Tibial nerve (tissue), 4 donors: ENCODE measurements around the gene TBXAS1. TPM values are rescaled to one million over a fixed set of nuclear protein-coding genes. Genes with fewer than 3 reads are reported as not detected.

Experiments
- DNase-seq, 2 donors: peaks; one replicate each; pipeline ENCODE4 v3.0.0-alpha.2; 2019; ENCODE audit warnings: low spot score in 2 of 2
- H3K27ac ChIP-seq, 4 donors: fragments of 200-600 bp; sonication (generic) in 3 of 4; one replicate each; pipeline ENCODE4 v1.5.1; 2017 to 2019; ENCODE audit warnings: mild to moderate bottlenecking in 1 of 4
- H3K27me3 ChIP-seq, 2 donors: fragments of 200-600 bp; sonication (generic) in 1 of 2; one replicate each; pipeline versions ENCODE4 v1.5.1 to v1.6.0; 2017 to 2019
- H3K36me3 ChIP-seq, 3 donors: fragments of 200-600 bp; sonication (generic); one replicate each; pipeline ENCODE4 v1.5.1; 2018 to 2019
- H3K4me1 ChIP-seq, 4 donors: fragments of 200-600 bp; sonication (generic) in 3 of 4; one replicate each; pipeline ENCODE4 v1.5.1; 2017 to 2019
- H3K4me3 ChIP-seq, 4 donors: fragments of 200-600 bp; sonication (generic) in 3 of 4; one replicate each; pipeline ENCODE4 v1.5.1; 2017 to 2019; ENCODE audit warnings: mild to moderate bottlenecking in 1 of 4, moderate library complexity in 1 of 4
- H3K9me3 ChIP-seq, 4 donors: fragments of 200-600 bp; sonication (generic) in 3 of 4; one replicate each; pipeline ENCODE4 v1.5.1; 2017 to 2019
- CTCF ChIP-seq, 5 experiments: fragments of 200-600 bp in 3 of 5; fragments of 450-650 bp in 2 of 5; sonication (generic) in 3 of 5; IDR thresholded peaks; one replicate each; pipeline ENCODE4 v1.5.1; 2016 to 2019; ENCODE audit warnings: antibody characterized with exemption in 5 of 5, mild to moderate bottlenecking in 3 of 5, moderate library complexity in 2 of 5
- EP300 ChIP-seq, 2 donors: sonication (generic); formaldehyde crosslinking; IDR thresholded peaks; one replicate each; pipeline ENCODE4 v1.6.1; 2017; ENCODE audit warnings: antibody characterized with exemption in 2 of 2, mild to moderate bottlenecking in 1 of 2
- POLR2A ChIP-seq, 2 donors: fragments of 450-650 bp; IDR thresholded peaks; one replicate each; pipeline ENCODE4 v1.6.1; 2017; ENCODE audit warnings: antibody characterized with exemption in 2 of 2, mild to moderate bottlenecking in 2 of 2, moderate library complexity in 2 of 2
- WGBS, 2 donors: methylation state at CpG; one replicate each; pipeline ENCODE4 v1.1.5; 2018; 5-methylcytosine and 5-hydroxymethylcytosine counted together
- total RNA-seq, 4 donors: library from RNA; depleted of rRNA; stranded (reverse); fragments of >200 nt; gene quantifications; one replicate each; pipeline ENCODE4 v1.1.0, GENCODE V29; 2016

TBXAS1 gene
- total RNA-seq, 4 donors from 2014 or later = 19.0 to 80.4 (median 30.5) TPM

DNA sequence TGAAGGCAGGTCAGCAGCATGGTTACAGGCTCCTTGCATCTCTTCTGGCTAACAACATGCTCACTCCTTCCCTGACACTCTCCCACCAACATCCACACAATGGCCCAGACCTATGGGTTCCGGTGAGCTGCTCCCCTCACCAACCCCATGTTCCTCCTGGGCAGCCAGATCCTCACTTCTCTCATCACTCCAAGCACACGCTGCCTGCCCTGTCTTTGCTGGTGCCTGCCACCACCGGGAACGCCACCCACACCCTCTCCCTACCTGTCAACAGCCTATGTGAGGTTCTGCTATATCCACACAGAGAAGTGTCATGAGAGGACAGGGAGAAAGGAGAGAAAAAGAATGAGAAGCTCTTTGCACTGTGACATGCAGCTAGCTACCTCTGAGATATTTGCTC, 219.1 kb downstream of the TBXAS1 start:
- DNase-seq = no peak
- Histone ChIP-seq H3K27ac (no peak overlapping the region), H3K4me3 (no peak overlapping the region), H3K27me3 (no peaks in the 10 kb centered on the region), H3K36me3 (peaks cover 0 to 68% (median 0%) of the 10 kb centered on the region in 3 donors), H3K4me1 (peaks cover 0 to 12% (median 0%) of the 10 kb centered on the region in 4 donors), H3K9me3 (no peaks in the 10 kb centered on the region)
- no peak for TF ChIP-seq CTCF (IDR thresholded peaks at IDR 0.05)
- TF ChIP-seq EP300 (IDR thresholded peaks at IDR 0.05) = no peak
- no peak for TF ChIP-seq POLR2A (IDR thresholded peaks at IDR 0.05)
- 94 to 96% methylated on average over 4 of the region's 4 CpGs for WGBS, 2 donors

DNA sequence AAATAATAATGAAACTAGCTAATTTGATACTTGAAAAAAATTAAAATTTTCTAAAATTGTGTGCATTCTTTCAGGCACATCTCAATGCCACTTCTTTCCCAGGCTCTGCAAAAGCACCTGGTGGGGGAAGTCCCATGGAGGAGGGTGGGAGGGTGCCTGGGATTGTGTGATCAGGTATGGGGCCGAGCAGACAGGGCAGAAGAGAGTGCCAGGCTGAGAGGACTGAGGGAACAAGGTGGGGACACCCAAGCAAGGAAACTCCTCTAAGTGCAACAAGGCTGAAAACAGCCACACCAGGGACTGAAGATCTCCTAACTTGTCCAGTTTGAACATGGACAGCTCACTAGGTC, 219.9 kb downstream of the TBXAS1 start:
- no peaks in the 10 kb centered on the region for H3K27me3 ChIP-seq
- WGBS, 2 donors = 68 to 71% methylated on average over 1 of the region's 1 CpG
- no peak for DNase-seq
- peaks cover 0 to 12% (median 0%) of the 10 kb centered on the region in 4 donors for H3K4me1 ChIP-seq
- no peaks in the 10 kb centered on the region for H3K9me3 ChIP-seq
- H3K36me3 ChIP-seq = peaks cover 0 to 64% (median 0%) of the 10 kb centered on the region in 3 donors
- no peak overlapping the region for H3K4me3 ChIP-seq
- TF ChIP-seq POLR2A (IDR thresholded peaks at IDR 0.05) (no peak), CTCF (IDR thresholded peaks at IDR 0.05) (no peak), EP300 (IDR thresholded peaks at IDR 0.05) (no peak)
- H3K27ac ChIP-seq = no peak overlapping the region

DNA sequence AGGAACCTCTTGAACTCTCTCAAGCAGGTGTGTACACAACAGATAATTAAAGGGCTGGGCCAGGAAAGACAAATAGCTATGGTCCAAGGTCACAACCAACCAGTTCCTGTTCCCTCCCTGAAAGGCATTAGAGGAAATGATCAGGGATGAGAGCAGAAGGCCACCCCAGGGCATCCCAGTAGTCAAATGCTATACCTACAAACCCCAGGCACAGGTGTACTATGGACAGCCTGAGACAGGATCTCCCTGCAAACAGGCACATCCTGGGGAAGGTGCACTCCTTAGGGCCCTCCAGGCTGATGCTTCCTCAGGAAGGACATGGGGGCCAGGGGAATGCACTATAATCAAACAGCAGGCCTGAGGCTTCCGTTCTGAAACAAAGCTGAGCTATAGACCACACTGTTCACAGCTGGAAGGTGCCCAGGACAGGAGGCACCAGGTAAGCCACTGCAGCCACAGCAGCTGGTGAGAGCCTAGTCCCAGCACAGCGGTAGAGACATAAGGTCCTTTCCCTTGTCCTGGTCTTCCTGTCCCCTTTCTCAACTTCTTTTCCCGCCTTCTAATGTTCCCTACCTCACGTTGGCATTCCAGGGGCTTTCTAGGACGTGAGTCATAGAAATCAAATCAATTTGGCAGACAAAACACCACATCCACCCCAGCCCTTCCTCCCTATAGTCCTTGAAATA, 220.4 kb downstream of the TBXAS1 start:
- no peak for TF ChIP-seq CTCF (IDR thresholded peaks at IDR 0.05)
- no peak for TF ChIP-seq EP300 (IDR thresholded peaks at IDR 0.05)
- TF ChIP-seq POLR2A (IDR thresholded peaks at IDR 0.05) = no peak
- DNase-seq = no peak
- Histone ChIP-seq H3K36me3 (peaks cover 0 to 64% (median 0%) of the 10 kb centered on the region in 3 donors), H3K27ac (peak overlapping the region in 1 of 4 donors; percentile 49), H3K9me3 (no peaks in the 10 kb centered on the region), H3K27me3 (no peaks in the 10 kb centered on the region), H3K4me3 (no peak overlapping the region), H3K4me1 (peaks cover 0 to 12% (median 0%) of the 10 kb centered on the region in 4 donors)
- 64 to 73% methylated on average over 5 of the region's 5 CpGs for WGBS, 2 donors

DNA sequence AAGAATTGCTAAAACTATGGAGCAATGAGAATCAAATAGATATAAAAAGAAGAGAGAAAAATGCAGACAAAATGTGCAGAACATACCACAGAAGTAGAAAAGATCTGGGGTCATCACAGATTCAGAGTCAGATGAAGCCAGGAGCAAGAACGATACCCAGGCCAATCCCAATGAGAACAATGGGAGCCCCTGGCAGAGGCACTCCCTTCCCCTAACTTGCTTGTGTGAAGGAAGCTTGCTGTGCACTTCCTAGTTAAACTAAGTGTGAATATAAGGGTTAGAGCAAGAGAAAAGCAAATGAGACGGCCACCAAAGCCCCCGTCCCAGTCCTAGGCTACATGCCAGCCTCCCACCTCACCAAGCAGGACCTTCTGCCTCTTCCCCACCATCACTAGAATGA, 221.0 kb downstream of the TBXAS1 start:
- Histone ChIP-seq H3K4me3 (no peak overlapping the region), H3K36me3 (peaks cover 0 to 63% (median 0%) of the 10 kb centered on the region in 3 donors), H3K27me3 (no peaks in the 10 kb centered on the region), H3K4me1 (peaks cover 0 to 12% (median 0%) of the 10 kb centered on the region in 4 donors), H3K9me3 (no peaks in the 10 kb centered on the region), H3K27ac (peak overlapping the region in 1 of 4 donors; percentile 11)
- WGBS, 2 donors = 81 to 84% methylated on average over 3 of the region's 3 CpGs
- no peak for TF ChIP-seq CTCF (IDR thresholded peaks at IDR 0.05)
- TF ChIP-seq EP300 (IDR thresholded peaks at IDR 0.05) = no peak
- no peak for TF ChIP-seq POLR2A (IDR thresholded peaks at IDR 0.05)
- no peak for DNase-seq

DNA sequence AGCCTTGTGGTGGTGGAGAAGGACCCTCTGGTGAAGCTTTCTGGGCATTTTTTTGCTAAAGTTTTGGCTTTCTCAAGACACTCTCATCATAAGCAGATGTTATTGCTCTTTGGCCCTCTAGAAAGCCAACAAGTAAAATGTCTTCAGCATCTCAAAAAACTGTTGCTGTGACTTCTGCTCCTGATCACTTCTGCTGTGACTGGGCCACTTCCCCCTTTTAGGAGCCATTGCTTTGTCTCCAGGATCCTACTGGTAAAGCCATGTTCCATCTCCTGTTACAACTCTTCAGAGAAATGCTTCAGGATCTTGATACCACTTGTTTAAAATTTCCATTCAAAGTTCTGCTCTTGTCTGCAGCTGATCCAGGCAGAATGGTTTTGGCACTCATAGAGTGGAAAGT, 222.8 kb downstream of the TBXAS1 start:
- no peaks in the 10 kb centered on the region for H3K9me3 ChIP-seq
- peaks cover 0 to 52% (median 0%) of the 10 kb centered on the region in 3 donors for H3K36me3 ChIP-seq
- no peak for DNase-seq
- H3K4me3 ChIP-seq = no peak overlapping the region
- no peak overlapping the region for H3K27ac ChIP-seq
- TF ChIP-seq POLR2A (IDR thresholded peaks at IDR 0.05) = no peak
- TF ChIP-seq EP300 (IDR thresholded peaks at IDR 0.05) = no peak
- no peak for TF ChIP-seq CTCF (IDR thresholded peaks at IDR 0.05)
- H3K27me3 ChIP-seq = no peaks in the 10 kb centered on the region
- H3K4me1 ChIP-seq = peaks cover 0 to 12% (median 0%) of the 10 kb centered on the region in 4 donors
